Hepatocyte (in vitro differentiated cells): ENCODE measurements around the gene TBL1Y. TPM values are rescaled to one million over a fixed set of nuclear protein-coding genes. Genes with fewer than 3 reads are reported as not detected.

Experiments
- DNase-seq: peaks from one replicate; pipeline ENCODE4 v3.0.0-alpha.2; 2016; ENCODE audit warnings: low spot score
- H2AFZ ChIP-seq: fragments of 200-600 bp; sonication (generic); 2 replicates; pipeline ENCODE4 v1.6.0; 2016; ENCODE audit warnings: antibody characterized with exemption, mild to moderate bottlenecking
- H3K27ac ChIP-seq: fragments of 200-600 bp; sonication (generic); 2 replicates; pipeline ENCODE4 v1.5.1; 2016; ENCODE audit warnings: mild to moderate bottlenecking
- H3K27me3 ChIP-seq: fragments of 200-600 bp; sonication (generic); 2 replicates; pipeline ENCODE4 v1.6.1; 2016
- H3K36me3 ChIP-seq: fragments of 200-600 bp; sonication (generic); replicated peaks from 2 replicates; pipeline ENCODE4 v1.5.1; 2016; ENCODE audit warnings: low read depth; ENCODE audit not compliant: insufficient read depth
- H3K4me1 ChIP-seq: fragments of 200-600 bp; sonication (generic); 2 replicates; pipeline ENCODE4 v1.5.1; 2016; ENCODE audit warnings: mild to moderate bottlenecking, moderate library complexity; ENCODE audit not compliant: insufficient read depth
- H3K4me2 ChIP-seq: fragments of 200-600 bp; sonication (generic); 2 replicates; pipeline ENCODE4 v1.6.0; 2016
- H3K4me3 ChIP-seq: fragments of 200-600 bp; sonication (generic); 2 replicates; pipeline ENCODE4 v1.5.1; 2016; ENCODE audit warnings: mild to moderate bottlenecking
- H3K79me2 ChIP-seq: fragments of 200-600 bp; sonication (generic); 2 replicates; pipeline ENCODE4 v1.6.0; 2017; ENCODE audit warnings: mild to moderate bottlenecking
- H3K9me2 ChIP-seq: fragments of 200-600 bp; sonication (generic); replicated peaks from 2 replicates; pipeline ENCODE4 v1.6.0; 2017; ENCODE audit warnings: mild to moderate bottlenecking; ENCODE audit not compliant: insufficient read depth
- H3K9me3 ChIP-seq: fragments of 200-600 bp; sonication (generic); 2 replicates; pipeline ENCODE4 v1.5.1; 2016; ENCODE audit warnings: low read depth, mild to moderate bottlenecking
- H4K20me1 ChIP-seq: fragments of 200-600 bp; sonication (generic); 2 replicates; pipeline ENCODE4 v1.6.0; 2016; ENCODE audit warnings: mild to moderate bottlenecking; ENCODE audit not compliant: insufficient read depth, poor library complexity, severe bottlenecking
- EZH2 ChIP-seq: fragments of 200-600 bp; sonication (generic); IDR thresholded peaks from 2 replicates; pipeline ENCODE4 v1.6.1; 2016; ENCODE audit warnings: antibody characterized with exemption, mild to moderate bottlenecking, borderline replicate concordance
- EZH2phosphoT487 ChIP-seq: fragments of 200-600 bp; sonication (generic); IDR thresholded peaks from one replicate; pipeline ENCODE4 v1.6.1; 2018; ENCODE audit warnings: antibody characterized with exemption, mild to moderate bottlenecking, low read depth, moderate library complexity; ENCODE audit not compliant: unreplicated experiment, severe bottlenecking
- WGBS: methylation state at CpG from one replicate; pipeline ENCODE4 v1.1.6; 2016; ENCODE audit warnings: low lambda C conversion rate; ENCODE audit errors: missing lambda C conversion rate; 5-methylcytosine and 5-hydroxymethylcytosine counted together
- polyA plus RNA-seq: library from polyadenylated mRNA; unstranded; fragments of >200 nt; fragmentation: Nextera tagmentation; extraction: Ambion mirVana; gene quantifications from 2 replicates; pipeline ENCODE4 v1.2.1, GENCODE V29; 2016
- total RNA-seq: library from RNA; depleted of rRNA; stranded (reverse); fragments of >200 nt; gene quantifications from 2 replicates; pipeline ENCODE4 v1.2.3, GENCODE V29; 2014
- TF ChIP-seq, protein P1 (sequence below): fragments of 200-600 bp; sonication (generic); IDR thresholded peaks from 2 replicates; pipeline ENCODE4 v1.5.1; 2016; ENCODE audit warnings: antibody characterized with exemption, mild to moderate bottlenecking; ENCODE audit not compliant: poor library complexity

The TBL1Y gene
- total and polyA plus RNA-seq, 2 experiments from 2014 or later: not detected

DNA sequence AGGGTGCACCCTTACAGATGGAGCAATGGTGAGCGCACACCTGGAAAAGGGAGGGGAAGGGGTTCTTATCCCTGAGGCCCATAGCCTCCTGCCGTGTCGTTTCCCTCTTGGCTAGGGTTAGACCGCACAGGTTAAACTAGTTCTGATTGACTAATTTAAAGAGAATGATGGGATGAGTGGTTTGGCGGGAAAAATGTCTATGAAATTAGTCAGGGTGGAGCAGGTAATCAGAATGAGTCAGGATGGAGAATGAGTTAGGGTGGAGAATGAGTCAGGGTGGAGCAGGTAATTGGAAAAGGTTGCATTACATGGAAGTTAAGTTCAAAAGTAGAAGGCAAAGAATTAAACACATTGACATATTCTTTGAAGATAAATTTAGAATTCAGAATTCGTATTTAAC, 196.7 kb downstream of the TBL1Y start:
- H3K27me3 ChIP-seq: no peaks in the 10 kb centered on the region
- no peak overlapping the region for H3K4me3 ChIP-seq
- TF ChIP-seq EZH2phosphoT487: no peak
- TF ChIP-seq EZH2: no peak
- TF ChIP-seq, protein P1, sequence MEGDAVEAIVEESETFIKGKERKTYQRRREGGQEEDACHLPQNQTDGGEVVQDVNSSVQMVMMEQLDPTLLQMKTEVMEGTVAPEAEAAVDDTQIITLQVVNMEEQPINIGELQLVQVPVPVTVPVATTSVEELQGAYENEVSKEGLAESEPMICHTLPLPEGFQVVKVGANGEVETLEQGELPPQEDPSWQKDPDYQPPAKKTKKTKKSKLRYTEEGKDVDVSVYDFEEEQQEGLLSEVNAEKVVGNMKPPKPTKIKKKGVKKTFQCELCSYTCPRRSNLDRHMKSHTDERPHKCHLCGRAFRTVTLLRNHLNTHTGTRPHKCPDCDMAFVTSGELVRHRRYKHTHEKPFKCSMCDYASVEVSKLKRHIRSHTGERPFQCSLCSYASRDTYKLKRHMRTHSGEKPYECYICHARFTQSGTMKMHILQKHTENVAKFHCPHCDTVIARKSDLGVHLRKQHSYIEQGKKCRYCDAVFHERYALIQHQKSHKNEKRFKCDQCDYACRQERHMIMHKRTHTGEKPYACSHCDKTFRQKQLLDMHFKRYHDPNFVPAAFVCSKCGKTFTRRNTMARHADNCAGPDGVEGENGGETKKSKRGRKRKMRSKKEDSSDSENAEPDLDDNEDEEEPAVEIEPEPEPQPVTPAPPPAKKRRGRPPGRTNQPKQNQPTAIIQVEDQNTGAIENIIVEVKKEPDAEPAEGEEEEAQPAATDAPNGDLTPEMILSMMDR: no peak
- no peaks in the 10 kb centered on the region for H3K9me3 ChIP-seq
- no peak for DNase-seq
- no peak overlapping the region for H3K4me2 ChIP-seq
- no peaks in the 10 kb centered on the region for H3K4me1 ChIP-seq
- no peak overlapping the region for H3K27ac ChIP-seq
- no CpG with 5 or more reads among the region's 6 CpGs for WGBS
- H3K36me3 ChIP-seq: no peaks in the 10 kb centered on the region
- H2AFZ ChIP-seq: no peak overlapping the region
- no peaks in the 10 kb centered on the region for H3K79me2 ChIP-seq
- no peaks in the 10 kb centered on the region for H4K20me1 ChIP-seq
- H3K9me2 ChIP-seq: no peaks in the 10 kb centered on the region

DNA sequence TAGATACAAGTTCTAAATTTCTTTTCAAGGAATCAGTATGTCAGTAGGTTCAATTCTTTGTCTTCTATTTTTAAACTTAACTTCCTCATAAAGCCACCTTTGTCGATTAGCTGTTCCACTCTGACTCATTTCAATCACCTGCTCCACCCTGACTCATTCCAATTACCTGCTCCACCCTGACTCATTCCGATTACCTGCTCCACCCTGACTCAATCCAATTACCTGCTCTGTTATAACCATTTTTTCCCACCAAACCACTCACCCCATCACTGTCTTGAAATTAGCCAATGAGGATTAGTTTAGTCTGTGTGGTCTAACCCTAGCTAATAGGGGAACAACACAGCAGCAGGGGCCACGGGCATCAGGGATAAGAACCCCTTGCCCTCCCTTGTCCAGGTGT, 199.6 kb downstream of the TBL1Y start:
- no peak overlapping the region for H2AFZ ChIP-seq
- H3K27me3 ChIP-seq: no peaks in the 10 kb centered on the region
- no peak overlapping the region for H3K4me2 ChIP-seq
- no peaks in the 10 kb centered on the region for H3K4me1 ChIP-seq
- H4K20me1 ChIP-seq: no peaks in the 10 kb centered on the region
- TF ChIP-seq EZH2 (no peak), EZH2phosphoT487 (no peak)
- TF ChIP-seq, protein P1: no peak
- no peak overlapping the region for H3K27ac ChIP-seq
- H3K4me3 ChIP-seq: no peak overlapping the region
- no peaks in the 10 kb centered on the region for H3K9me2 ChIP-seq
- no peak for DNase-seq
- H3K36me3 ChIP-seq: no peaks in the 10 kb centered on the region
- H3K79me2 ChIP-seq: no peaks in the 10 kb centered on the region
- WGBS: no CpG with 5 or more reads among the region's 3 CpGs
- no peaks in the 10 kb centered on the region for H3K9me3 ChIP-seq

DNA sequence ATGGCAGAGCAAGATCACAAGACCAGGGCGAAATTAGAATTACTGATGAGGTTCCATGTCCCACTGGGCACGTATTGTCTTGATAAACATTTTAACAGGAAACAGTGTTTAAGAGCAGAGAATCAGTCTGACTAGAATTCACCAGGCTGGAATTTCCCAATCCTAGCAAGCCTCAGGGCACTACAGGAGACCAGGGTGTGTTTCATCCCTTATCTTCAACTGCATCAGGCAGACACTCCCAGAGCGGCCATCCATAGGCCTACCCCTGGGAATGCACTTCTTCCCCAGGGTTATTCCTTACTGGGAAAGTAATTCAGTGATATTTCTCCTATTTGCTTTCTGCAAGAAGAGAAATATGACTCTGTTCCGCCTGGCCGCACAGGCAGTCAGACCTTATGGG, 205.4 kb downstream of the TBL1Y start:
- DNase-seq: no peak
- Histone ChIP-seq H3K4me1 (no peaks in the 10 kb centered on the region), H3K4me2 (no peak overlapping the region), H3K27me3 (no peaks in the 10 kb centered on the region), H3K4me3 (no peak overlapping the region), H3K36me3 (no peaks in the 10 kb centered on the region), H3K27ac (no peak overlapping the region), H3K79me2 (no peaks in the 10 kb centered on the region), H3K9me3 (no peaks in the 10 kb centered on the region), H2AFZ (no peak overlapping the region), H3K9me2 (no peaks in the 10 kb centered on the region), H4K20me1 (no peaks in the 10 kb centered on the region)
- WGBS: no CpG with 5 or more reads among the region's 5 CpGs
- TF ChIP-seq EZH2phosphoT487 (no peak), EZH2 (no peak)
- TF ChIP-seq, protein P1: no peak

DNA sequence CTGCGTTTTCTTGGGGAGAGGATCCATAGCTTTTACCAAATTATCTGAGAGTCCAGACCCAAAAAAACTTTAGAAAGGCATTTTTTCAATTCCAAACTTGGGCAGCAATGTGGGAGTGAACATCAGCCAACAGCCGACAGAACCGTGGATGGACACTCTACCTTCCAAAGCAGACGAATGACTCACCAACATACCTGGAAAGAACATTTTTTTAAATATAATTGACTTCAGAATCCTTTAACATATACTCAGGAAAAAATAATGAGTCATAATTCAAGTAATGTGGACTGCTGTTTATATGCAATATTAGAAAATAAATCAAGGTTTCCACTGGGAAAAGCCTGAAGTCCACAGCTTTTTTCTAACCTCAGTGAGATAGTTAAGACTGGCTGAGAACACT, 211.7 kb downstream of the TBL1Y start:
- no peak overlapping the region for H3K4me3 ChIP-seq
- no peaks in the 10 kb centered on the region for H3K4me1 ChIP-seq
- no peaks in the 10 kb centered on the region for H3K79me2 ChIP-seq
- no peaks in the 10 kb centered on the region for H3K9me2 ChIP-seq
- H3K27me3 ChIP-seq: no peaks in the 10 kb centered on the region
- H3K27ac ChIP-seq: no peak overlapping the region
- WGBS: no CpG with 5 or more reads among the region's 4 CpGs
- no peak for DNase-seq
- H3K36me3 ChIP-seq: no peaks in the 10 kb centered on the region
- TF ChIP-seq, protein P1: no peak
- TF ChIP-seq EZH2phosphoT487: no peak
- TF ChIP-seq EZH2: no peak
- no peak overlapping the region for H3K4me2 ChIP-seq
- H4K20me1 ChIP-seq: no peaks in the 10 kb centered on the region
- H3K9me3 ChIP-seq: no peaks in the 10 kb centered on the region
- no peak overlapping the region for H2AFZ ChIP-seq
